SU-DHL-6 (cell line): Measurements from ENCODE around the gene FHL1.

Experiments
- EZH2phosphoT487 ChIP-seq: fragments of 200-600 bp; sonication (generic), shearing (Covaris generic); conservative IDR thresholded peaks from 2 replicates; pipeline ENCODE4 v1.6.1; 2018; ENCODE audit warnings: mild to moderate bottlenecking, antibody characterized with exemption, low read length, moderate library complexity, mixed read lengths
- TF ChIP-seq, protein P1 (sequence below): fragments of 200-600 bp; sonication (generic); IDR thresholded peaks from one replicate; pipeline ENCODE4 v1.5.1; 2017; ENCODE audit warnings: antibody characterized with exemption, mild to moderate bottlenecking, low read length, moderate library complexity; ENCODE audit not compliant: insufficient read depth, poor library complexity, severe bottlenecking

- TF ChIP-seq, protein P1, sequence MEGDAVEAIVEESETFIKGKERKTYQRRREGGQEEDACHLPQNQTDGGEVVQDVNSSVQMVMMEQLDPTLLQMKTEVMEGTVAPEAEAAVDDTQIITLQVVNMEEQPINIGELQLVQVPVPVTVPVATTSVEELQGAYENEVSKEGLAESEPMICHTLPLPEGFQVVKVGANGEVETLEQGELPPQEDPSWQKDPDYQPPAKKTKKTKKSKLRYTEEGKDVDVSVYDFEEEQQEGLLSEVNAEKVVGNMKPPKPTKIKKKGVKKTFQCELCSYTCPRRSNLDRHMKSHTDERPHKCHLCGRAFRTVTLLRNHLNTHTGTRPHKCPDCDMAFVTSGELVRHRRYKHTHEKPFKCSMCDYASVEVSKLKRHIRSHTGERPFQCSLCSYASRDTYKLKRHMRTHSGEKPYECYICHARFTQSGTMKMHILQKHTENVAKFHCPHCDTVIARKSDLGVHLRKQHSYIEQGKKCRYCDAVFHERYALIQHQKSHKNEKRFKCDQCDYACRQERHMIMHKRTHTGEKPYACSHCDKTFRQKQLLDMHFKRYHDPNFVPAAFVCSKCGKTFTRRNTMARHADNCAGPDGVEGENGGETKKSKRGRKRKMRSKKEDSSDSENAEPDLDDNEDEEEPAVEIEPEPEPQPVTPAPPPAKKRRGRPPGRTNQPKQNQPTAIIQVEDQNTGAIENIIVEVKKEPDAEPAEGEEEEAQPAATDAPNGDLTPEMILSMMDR = no peak
- TF ChIP-seq EZH2phosphoT487 = no peak
Measured at GRCh38 chrX:136220540-136220939, 73.2 kb downstream of the FHL1 start.
